NOMO-1 treated with dmso at 0.1 percent for 144 hours (cell line): ENCODE measurements around the gene NEB.
"Not testable (repeated sequence)": the region's sequence is repeated elsewhere in the genome, so short reads cannot be mapped to it uniquely, and the experiment has no call there.

Source experiments
- DNase-seq: peaks from one replicate; lab custom pipeline; 2025; ENCODE audit not compliant: unreplicated experiment; lab: John Stamatoyannopoulos, UW

Gene NEB

GRCh38 chr2:151614606-151615306, 119.5 kb downstream of the NEB start:
- DNase-seq, result no peak

DNA sequence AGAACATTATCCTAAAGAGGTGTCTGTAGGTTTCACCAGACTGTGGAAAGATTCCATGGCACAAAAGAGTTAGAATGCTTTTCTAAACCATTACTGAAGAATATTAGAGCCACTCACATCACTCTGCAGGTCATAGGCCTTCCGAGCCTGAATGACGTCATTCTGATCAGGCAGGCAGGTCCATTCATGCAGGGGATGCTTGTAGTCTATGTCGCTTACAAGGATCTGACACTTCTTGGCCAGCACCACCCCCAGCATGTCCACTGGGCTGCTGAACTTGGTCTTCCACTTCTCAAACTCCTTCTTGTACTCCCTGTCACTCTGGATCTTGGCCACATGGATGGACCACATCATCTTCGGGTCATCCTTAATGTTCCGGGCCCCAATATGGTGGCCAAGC, 120.1 kb downstream of the NEB start:
- no peak for DNase-seq

DNA sequence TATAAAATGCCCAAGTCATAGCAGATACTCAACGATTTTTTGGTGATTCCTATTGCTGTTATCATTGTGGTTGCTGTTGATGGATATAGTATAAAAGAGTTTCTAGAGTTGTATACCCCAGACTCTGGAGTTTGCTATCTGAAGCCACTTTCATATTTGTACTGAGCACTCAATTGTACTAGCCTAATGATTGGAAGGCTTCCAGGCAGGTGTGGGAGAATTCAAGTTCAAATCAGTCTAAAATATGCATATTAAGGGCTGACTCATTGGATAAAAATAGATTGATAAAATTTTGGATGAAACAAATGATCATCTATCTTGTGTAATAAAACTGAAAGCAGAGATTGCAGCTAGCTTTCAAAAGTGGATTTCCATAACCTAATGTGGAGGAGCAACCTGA, 122.9 kb downstream of the NEB start:
- DNase-seq, result no peak

DNA sequence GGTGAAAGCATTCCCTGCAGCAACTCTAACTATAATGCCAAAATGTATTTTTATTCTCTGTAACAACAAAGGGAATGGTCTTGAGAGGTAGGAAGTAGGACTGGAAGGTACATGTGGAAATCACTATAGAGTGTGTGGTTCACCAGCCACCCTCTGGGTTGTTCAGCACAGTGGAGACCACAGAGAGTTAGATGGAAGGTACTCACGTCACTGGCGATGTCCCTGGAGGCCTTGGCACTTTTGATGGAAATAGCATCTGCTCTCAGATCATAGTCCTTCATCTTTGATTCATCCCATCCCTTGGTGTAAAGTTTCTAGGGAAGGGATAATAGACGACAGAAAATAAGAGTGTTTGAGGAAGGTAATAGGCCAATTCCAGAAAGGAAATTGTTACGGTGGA, 124.0 kb downstream of the NEB start:
- no peak for DNase-seq

DNA sequence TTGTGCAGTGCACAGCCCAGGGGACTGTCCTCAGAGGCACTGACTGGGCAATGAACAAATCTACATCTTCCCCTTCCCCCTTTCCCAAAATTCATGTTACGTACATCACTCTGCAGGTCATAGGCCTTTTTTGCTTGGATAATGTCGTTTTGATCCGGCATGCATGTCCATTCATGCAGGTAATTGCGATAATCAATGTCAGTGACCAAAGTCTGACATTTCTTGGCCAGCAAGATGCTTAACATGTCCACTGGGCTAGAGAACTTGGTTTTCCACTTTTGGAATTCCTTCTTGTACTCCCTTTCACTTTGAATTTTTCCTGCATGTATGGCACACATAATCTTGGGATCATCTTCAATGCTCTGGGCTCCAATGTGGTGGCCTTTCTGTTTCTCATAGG, 124.6 kb downstream of the NEB start:
- DNase-seq, result no peak

- DNase-seq, result not testable (repeated sequence)
Measured at GRCh38 chr2:151607459-151608424, 126.5 kb downstream of the NEB start.

- not testable (repeated sequence) for DNase-seq
Measured at GRCh38 chr2:151603530-151603929, 130.7 kb downstream of the NEB start.

GRCh38 chr2:151602402-151602801, 131.9 kb downstream of the NEB start:
- not testable (repeated sequence) for DNase-seq

GRCh38 chr2:151601803-151602202, 132.5 kb downstream of the NEB start:
- DNase-seq, result not testable (repeated sequence)

GRCh38 chr2:151596903-151597608, 137.2 kb downstream of the NEB start:
- not testable (repeated sequence) for DNase-seq

GRCh38 chr2:151591908-151592255, 142.4 kb downstream of the NEB start:
- DNase-seq, result not testable (repeated sequence)

DNA sequence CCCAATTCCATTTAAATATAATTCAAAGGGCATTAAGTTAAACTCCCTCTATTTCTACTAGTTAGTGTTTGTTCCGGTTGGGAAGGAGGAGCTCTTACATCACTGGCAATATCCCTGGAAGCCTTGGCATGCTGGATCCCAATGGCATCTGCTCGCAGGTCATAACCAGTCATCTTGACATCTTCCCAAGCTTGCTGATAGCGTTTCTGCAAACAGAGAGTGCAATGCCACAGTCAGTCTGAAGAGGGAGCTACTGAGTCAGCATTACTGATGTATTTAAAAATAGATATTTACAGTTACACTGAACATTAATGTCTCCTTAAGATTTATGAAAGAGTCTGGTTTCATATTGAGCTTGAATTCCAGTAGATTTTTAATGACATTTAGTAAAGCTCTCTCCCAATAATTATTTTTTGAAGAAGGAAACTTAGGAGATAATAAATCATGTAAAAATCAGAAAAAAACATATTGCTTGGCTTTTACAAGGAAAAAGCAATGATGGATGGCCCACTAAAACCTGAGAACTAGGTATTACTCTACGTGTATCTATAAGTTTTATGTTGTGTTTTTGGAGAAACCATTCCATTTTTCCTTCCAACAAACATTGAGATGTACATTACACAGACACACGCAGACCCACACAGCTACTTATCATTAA, 142.9 kb downstream of the NEB start:
- DNase-seq, result not testable (repeated sequence)

DNA sequence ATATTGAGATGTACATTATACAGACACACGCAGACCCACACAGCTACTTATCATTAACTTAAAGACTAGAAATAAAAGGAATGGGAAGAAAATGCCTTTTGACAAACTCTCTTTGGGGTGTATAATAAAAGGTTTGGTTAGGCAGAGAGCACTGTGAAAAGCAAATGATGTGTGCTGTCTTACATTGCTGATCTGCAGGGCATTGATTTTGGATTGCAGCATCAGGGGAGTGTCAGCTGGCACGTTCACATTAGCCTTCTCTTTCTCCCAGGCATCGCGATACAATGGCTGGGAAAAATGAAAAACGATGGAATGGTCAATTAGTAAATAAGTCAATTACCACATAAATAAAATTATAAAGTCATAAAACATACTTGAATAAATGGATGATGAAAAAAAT, 153.0 kb downstream of the NEB start:
- DNase-seq, result not testable (repeated sequence)

- not testable (repeated sequence) for DNase-seq
Measured at GRCh38 chr2:151580697-151581096, 153.6 kb downstream of the NEB start.

GRCh38 chr2:151577116-151577515, 157.2 kb downstream of the NEB start:
- DNase-seq, result no peak

GRCh38 chr2:151576080-151576479, 158.2 kb downstream of the NEB start:
- no peak for DNase-seq

DNA sequence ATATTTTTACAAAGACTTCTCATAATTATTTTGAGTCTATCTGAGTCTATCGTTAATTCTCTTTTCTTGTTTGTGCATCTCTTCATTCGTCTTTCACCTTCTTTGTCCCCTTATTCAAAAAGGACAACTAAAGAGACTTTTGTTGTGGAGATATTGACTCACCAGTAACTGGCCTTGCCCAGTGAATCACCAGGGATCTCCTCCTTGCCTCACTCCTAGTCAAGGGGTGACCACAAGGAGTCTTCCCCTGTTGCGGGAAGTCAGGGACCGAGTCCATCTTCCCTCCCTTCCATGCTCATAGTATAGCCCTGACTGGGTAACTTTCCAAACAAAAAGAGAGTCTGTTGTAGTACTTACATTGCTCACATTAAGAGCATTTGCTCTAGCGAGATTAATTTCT, 158.9 kb downstream of the NEB start:
- no peak for DNase-seq

GRCh38 chr2:151570191-151570590, 164.1 kb downstream of the NEB start:
- DNase-seq, result no peak

GRCh38 chr2:151569167-151569566, 165.1 kb downstream of the NEB start:
- DNase-seq, result no peak

DNA sequence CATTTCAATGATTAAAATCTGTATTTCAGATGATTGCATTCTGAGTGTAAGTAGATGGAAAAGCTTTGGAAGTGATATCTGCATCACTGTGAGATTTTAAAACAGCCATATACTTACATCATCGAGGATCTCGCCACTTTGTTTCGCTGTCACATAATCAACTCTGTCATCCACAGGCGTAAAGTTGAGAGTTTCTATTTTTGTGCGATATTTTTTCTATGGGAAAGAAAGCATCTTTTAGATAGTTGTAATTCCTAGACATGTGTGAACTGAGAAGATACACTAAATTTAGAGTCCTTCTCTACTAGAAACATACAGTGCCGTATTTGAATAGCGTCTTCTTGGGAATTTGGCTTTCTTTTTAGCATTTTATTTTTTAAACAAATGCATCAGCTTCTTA, 165.8 kb downstream of the NEB start:
- DNase-seq, result no peak

GRCh38 chr2:151567006-151567405, 167.3 kb downstream of the NEB start:
- DNase-seq, result no peak
